ENCODE data around the gene ATP1A3.
A peak's percentile ranks its signal among the peaks of the same experiment; 100 is the strongest.

The ATP1A3 gene

DNA sequence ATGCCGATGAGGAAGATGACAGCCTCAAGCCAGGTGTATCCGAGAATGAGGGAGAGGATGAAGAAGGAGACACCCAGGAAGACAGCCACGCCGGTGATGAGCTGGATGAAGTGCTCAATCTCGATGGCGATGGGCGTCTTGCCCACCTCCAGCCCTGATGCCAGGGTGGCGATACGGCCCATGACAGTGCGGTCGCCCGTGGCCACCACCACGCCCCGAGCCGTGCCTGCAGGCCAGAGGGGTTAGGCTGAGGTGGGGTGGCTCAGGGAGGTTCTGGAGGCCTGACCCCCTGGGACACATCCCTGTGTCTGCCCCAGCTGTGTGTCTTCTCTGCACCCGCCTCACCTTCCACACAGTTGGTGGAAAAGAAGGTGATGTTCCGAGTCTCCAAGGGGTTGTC is 9.1 kb downstream of the ATP1A3 start:
- no peak for DNase-seq

DNA sequence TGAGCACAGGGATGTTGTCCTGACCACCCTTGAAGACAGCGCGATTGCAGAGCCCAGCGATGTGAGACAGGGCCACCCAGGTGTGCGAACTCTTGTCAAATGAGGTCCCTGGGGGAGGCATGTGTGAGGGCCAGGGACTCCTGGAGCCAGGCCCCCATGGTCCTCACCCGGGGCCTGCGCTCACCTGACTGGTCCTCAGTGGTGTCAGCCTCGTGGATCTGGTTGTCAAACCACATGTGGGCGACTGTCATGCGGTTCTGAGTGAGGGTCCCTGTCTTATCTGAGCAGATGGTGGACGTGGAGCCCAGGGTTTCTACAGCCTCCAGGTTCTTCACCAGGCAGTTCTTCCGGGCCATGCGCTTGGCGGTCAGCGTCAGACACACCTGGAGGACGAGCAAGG is 12.3 kb downstream of the ATP1A3 start:
- no peak for DNase-seq

DNA sequence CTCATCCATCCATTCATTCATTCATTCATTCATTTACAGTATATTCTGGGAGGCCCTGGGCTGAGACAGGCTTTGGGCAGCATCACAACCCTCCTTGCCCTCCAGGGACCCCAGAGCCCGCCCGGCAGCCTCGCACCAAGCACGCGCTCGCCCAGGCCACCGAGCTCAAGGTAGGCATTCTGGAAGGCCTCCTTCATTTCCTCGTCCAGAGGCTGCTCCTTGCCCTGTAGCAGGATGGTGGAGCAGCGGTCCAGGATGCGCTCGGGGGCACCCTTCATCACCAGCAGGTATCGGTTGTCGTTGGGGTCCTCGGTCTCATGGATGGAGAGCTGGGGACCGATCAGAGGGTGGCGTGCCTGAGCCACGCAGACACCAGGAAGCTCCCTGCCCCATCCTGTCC is 15.6 kb downstream of the ATP1A3 start:
- DNase-seq, result no peak

DNA sequence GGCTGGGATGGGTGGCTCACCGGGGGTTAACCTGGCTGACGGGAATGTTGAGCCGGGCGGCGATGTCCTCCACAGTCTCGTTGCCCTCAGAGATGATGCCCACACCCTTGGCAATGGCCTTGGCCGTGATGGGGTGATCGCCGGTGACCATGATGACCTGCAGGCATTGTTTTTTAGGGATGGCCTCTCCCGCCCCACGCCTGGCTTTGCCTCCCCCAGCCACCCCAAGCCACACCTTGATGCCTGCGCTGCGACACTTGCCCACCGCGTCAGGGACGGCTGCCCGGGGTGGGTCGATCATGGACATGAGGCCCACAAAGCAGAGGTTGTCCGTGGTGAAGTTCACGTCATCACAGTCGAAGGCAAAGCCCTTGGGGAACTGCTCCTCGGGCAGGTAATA is 16.1 kb downstream of the ATP1A3 start:
- DNase-seq, result no peak

DNA sequence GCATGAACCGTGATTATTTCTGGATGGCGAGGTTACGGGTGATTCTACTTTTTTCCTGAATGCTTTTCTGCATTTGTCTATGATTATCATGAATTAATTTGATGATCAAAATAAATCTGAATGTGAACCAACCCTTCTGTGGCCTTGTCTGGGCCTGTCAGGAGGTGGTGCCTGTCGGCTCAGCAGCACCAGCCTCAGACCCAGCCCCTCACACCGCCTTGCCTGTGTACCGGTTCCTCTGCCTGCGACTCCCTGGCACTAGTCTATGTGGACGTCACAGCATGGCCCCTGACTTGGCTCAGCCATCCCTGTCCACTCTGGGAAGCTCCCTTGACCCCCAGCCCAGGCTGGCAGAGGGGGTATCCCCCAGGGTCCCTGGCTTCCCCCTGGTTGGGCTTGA is 19.4 kb downstream of the ATP1A3 start:
- DNase-seq, result no peak

DNA sequence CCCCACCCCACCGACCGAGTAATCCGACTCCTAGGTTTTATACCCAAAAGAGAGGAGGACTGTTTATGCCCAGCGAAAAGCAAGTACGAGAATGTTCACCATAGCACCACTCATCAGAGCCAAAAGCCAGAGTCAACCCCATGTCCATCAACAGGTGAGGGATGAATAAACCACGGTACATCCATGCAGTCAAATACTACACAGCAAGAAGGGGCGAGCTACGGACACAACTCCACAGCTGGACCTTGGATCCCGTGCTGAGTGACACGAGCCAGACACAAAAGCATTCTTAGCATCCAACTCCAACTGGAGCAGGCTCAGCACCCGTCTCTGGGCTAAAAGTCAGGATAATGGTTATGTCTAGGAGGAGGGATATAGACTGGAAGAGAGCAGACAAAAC is 22.7 kb downstream of the ATP1A3 start:
- no peak for DNase-seq

DNA sequence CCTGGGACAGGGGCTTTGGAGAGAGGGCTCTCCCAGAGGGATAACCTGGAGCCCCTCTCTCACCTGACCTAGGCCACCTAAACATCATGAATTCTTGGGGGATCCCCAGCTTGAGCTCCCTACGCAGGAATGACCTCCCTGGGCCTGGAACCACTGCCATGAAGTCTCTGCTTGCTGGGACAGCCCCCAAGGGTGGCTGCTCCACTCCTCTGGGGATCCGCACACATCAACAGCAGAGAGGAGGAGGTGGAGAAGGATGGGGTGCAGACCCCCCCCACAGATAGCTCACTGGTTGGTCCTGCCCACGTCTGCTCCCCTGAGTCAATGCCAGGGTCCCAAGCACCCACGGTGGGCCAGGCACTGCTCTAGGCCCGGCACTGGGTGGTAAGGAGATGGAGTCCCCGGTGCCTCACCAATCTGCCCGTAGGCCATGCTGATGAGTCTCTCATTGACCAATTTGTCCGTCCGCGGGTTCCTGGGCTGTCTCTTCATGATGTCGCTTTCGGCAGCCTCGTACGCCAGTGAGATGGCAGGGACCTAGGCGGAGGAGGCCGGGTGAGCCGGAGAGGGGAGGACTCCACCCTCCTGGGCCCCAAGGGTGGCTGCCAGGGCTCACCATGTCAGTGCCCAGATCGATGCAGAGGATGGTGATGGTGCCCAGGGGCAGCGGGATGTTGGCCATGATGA is 24.1 kb downstream of the ATP1A3 start:
- DNase-seq, result no peak

DNA sequence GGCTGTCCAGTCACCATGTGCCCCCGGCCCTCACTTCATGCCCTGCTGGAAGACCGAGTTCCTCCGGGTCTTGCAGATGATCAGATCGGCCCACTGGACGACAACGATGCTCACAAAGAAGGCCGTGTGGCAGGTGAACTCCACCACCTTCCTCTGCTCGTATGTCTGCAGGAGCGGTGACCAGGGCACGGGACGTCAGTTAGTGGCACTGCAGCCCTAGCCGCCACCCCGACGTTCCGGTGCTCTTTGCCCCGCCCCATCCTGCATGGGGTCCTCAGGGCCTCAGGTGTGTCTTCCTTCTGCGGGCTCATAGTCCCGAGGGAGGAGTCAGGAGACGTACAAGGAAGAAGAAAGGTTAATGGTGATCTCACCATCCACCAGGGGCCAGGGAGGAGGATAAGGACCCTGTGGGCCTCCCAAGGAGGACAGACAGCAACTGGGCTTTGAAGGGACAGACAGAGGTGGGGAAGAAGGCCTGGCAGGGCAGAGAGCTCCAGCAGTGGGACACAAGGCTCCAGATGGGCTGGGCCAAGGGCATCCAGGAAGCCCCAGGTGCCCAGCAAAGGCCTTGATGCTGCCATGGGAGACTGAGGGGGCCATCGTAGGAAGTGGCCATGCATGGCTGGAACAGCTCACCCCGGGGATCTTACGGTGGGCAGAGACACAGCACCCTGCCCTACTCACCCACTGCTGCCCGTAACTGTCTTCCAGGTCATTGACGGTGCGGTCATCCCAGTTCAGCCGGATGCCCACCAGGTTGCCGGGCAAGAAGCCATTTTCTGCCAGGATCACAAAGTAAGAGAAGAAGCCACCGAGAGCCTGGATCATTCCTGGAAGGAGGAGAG is 25.1 kb downstream of the ATP1A3 start:
- no peak for DNase-seq

DNA sequence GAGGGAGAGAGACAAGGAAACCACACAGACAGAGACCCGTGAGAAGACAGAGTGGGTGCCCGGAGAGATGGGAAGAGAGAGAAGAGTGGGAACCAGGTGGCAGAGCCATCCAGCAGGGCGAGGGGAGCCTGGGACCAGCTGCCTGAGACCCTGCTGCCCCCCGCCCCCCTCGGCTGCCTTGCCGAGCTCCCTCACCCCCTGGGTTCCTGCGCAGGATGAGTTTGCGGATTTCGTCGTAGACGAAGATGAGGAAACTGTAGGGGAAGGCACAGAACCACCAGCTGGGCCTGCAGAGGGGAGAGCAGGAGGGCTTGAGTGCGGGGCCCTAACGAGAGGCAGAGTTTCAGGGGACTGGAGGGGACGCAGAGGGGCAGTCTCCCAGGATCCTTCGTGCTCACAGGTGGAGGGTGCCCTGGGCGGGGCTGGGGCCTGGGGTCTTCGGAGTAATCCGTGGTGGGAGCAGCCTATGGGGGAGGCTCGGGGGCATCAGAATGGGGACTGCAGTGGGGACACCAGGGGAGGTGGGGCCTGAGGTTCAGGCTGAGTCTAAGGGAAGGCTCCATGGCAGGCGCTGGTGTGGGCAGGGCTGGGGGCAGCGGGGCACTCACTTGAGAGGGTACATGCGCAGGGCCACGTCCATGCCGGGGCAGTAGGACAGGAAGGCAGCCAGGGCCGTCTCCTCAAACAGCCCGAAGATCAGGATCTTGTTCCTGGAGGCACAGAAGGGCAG is 26.8 kb downstream of the ATP1A3 start:
- DNase-seq, result no peak

DNA sequence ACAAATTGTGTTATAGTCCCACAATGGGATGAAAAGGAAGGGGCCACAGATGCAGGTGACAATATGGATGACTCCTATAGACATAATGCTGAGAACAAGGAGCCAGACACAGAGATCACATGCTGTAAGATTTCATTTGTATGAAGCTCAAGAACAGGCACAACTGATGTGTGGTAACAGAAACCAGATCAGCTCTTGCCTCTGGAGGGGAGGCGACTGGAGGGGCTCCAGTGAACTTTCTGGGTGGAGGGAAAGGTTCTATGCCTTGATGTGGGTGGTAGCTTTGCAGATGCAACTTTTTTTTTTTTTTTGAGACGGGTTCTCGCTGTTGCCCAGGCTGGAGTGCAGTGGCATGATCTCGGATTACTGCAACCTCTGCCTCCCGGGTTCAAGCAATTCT is 28.9 kb downstream of the ATP1A3 start:
- no peak for DNase-seq

DNA sequence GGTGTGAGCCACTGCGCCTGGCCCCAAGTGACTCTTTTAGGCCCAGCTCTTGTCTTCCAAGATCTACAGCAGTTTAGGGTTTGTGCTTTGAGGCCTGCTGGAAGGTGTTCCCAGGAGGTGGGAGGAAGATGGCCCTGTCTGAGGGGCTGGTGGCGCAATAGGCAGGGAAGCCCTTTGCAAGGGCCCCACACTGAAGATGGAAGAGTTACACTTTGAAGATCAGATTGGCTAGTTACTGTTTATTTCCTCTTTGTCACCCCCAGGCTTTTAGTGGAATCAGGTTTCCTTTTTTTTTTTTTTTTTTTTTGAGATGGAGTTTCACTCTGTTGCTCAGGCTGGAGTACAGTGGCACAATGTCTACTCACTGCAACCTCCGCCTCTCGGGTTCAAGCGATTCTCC is 33.1 kb downstream of the ATP1A3 start:
- DNase-seq, result no peak

DNA sequence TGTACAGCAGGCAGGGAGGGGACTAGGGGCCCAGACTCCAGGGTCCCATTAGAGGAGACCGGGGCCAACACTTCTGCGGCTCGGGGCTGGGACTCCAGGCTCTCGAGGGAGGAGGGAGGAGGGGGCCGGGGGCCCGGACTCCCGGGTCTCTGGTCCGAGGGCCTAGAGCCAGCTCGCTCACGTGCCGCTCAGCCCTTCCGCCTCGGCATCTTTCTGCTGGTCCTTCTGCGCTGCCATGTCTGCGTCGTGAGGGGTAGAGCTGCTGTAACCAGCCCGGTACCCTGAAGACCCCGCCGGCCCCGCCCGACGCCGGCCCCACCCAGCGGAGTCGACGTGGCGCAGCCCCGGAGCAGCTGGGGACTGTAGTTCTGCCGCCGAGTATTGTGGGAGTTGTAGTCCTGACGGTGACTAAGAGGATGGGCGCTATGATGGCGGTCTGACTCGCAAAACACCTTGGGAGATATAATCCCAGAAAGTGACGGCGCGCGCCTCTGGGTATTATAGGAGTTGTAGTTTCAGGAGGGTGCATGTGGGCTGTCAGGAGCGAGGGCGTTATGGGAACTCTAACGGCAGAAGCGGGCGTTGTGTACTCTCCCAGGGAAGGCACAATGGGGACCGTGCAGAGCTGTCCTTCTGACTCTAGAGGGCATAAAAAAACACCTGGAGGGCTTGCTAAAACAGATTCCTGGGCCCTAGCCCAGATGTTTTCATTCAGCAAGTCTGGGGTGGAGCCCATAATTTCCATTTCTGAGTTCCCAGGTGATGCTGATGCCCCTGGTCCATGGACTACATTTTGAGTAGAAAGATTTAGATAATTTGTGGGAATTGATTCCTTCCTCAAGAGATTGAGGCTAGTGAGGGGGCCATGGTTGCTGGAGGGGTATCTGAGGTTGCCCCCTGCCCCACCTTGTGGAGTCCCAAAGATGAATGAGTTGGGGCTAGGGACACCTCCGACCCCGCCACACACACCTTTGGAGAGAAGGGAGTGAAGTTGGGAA is 34.7 kb downstream of the ATP1A3 start, which contains the start of gene RABAC1:
Gene RABAC1 (minus strand): TSS at position 266 of the 998 bp plus-strand sequence. CDS start 29 bp downstream, at position 237.
- DNase-seq, result peak; percentile 89 to 92

DNA sequence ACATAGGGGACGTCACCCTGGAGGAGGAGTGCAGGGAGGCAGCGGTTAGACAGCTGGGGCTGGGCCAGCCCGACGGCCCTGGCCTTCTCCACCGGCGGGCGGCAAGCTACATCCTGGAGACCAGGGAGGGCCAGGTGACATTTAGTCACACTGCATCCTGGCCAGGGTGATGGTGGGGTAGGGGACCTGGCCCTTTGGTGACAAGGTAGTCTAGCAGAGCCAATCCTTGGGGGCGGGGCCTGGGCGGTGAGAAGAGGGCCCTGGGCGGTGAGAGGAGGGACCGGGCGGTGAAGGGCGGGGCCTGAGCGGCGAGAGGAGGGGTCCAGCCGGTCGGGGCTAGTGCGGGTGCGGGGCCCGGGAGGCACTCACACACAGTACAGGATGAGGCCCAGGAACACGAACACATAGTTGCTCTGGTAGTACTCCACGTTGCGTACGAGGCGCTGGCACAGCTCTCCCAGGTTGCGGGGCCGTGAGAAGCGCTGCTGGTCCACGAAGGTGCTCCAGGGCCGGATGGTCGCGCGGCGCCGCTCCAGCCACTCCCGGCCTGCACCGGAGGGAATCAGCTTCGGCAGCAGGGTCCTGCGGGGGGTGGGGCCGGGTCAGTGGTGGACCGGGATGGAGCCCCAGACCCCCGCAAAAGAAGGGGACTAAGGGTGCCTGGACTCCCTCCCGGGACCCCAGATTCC is 35.5 kb downstream of the ATP1A3 start:
- DNase-seq, result peak; percentile 92

DNA sequence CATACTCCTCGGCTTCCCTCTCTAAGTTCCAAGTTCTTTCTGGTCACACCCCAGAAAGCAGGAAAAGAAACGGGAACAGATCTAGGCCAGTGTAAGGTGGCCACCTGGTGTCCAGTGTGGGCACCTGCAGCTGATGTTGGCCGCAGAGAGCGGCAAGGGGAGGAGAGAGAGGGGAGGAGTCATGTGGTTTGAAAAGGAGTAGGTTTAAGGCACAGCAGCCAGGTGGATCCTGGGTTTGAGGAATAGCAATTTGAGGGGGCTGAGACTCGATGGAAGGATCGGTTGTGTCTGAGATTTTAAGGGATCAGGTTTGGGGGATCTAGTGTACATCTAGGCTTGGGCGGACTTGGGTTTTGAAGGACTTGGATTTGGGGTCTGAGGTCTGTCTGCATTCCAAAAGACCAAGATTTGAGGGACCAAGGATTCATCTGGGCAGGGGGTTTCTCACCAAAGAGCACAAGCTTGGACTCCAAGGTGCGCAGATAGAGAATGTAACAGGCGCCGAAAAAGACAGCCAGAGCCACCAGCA is 36.1 kb downstream of the ATP1A3 start:
- DNase-seq, result peak; percentile 58 to 67

DNA sequence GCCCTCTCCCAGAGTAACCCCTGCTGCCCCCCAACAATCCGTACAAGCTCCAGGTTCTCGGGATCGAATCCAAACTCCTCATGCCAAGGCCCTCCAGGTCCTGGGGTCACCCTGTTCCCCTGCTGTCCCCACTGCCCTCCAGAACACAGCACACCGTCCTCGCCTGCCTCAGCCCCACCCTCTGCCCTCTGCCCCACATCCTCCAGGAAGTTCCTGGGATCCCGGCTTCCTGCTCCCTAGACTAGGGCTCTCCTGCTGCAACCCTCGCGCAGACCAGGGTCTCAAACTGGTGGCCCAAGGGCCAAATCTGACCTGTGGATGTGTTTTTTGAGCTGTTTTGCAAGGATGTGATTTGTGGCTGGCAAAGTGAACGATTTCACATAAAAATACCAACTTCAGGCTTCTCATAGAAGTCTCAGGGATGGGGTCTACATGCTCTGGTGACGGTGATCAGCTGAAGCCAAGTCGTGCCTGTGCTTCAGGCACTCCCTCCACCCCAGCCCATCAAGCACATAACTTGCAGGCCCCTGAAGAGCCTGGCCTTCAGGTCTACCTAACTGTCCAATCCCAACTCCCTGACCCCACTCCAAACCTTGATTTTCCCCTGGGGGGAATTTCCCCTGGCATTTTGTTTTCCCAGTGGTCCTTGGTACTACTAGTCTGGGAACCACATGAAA is 36.7 kb downstream of the ATP1A3 start:
- DNase-seq, result no peak

DNA sequence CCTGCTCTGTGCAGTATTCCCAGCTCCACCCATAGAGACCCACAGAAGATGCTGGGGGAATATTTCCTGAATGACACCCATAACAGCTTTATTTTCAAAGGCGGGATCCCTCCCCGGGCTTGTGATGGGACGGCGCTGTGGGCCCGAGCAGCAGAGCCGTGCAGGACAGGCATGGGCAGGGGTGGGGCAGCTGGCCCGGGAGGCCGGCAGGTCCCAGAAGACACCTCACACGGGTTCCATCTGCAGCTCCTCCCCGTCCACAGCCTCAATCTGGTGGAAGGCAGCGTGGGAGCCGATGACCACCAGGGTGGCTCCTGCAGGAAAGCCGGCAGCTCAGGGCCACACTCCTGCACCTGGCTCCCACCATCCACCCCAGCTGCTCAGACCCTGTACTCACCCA is 37.4 kb downstream of the ATP1A3 start:
- no peak for DNase-seq

DNA sequence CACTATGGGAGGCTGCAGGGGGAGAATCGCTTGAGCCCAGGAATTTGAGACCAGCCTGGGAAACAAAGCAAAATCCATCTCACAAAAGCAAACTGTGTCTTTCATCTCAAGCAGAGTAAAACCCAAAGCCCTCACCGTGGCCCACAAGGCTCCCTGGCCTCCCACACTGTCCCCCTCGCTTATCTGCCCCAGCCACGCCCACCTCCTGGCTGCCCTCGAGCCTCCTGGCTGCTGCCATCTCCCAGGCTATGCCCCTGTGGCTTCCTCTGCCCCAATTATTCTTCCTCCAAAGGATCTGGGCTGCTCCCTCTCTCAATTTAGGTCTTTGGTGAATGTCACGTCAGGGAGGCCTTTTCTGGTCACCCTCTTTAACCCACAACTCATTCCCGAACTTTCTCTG is 38.5 kb downstream of the ATP1A3 start:
- DNase-seq, result no peak

DNA sequence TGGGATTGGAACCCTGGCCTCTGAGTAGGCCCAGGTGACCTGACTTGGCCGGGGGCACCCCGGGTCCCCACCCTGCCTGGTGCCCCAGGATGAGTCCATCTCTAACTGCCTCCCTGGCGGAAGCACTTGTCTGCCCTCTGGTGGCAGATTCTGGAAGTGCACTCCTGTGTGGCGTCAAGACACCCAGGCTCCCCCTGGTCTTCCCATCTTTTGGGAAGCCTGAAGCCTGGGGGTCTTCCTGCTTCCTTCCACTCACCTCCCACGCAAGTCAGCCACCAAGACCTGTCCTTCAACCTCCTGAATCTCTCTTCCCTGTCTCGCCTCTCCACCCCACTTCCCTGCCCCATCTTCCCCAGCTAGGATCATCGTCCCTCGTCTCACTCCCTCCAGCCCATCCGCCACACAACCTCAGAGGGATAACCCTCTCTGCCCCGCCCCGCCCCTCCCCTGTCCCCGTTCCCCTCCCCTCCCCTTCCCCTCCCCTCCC is 42.3 kb downstream of the ATP1A3 start:
- DNase-seq, result peak; percentile 94

DNA sequence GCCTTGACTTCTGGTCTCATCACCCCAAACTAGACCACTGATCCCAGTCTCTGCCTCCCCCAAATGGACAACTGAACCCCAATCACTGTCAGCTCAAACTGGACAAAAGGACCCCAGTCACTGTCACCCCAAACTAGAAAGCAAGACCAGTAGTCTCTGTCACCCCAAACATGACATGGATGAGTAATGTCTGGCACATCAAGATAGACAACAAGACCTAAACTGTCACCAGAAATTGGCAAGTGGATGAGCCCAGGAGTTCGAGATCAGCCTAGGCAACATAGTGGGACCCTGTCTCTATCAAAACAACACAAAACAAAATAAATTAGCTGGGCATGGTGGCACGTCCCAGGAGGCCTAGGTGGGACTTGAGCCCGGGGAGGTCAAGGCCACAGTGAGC is 46.9 kb downstream of the ATP1A3 start:
- peak in 1 of 2 experiments; percentile 36 for DNase-seq

DNA sequence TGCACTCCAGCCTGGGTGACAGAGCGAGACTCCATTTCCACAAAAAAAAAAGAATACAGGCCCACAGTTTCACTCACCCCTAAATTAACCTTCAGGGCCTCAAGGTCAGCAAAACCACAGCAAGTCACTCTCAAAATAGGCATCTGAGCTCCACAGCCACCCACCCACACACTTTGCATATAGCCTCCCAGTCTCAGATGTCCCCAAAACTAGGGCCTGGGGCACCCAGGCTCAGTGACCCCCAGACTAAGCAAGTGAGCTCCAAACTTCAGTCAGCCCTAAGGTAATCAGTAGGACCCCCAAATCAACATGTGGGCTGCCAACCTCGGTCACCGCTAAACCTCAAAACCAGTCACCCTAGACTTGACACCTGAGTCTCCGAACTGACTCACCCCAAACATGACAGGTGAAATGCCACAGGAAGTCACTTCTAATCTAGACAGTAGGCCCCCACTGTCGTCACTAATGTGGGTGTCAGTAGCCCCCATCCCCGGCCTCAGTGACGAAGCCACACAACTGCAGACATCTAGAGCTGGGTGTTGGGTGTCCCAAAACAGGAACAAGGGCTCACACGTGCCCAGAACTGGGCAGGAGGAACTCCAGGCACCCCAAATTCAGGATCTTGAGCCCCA is 48.8 kb downstream of the ATP1A3 start:
- DNase-seq, result peak; percentile 89

Data from activated T-cell treated with anti-CD3 and anti-CD28 coated beads, Interleukin-2, amount 50 U/mL, for 48 hours (primary cell).